Tibial nerve (tissue), 4 donors: ENCODE measurements around the gene ADAM33. TPM values are rescaled to one million over a fixed set of nuclear protein-coding genes. Genes with fewer than 3 reads are reported as not detected.
A peak's percentile ranks its signal among the peaks of the same experiment; 100 is the strongest.

ENCODE experiments used
- DNase-seq, 2 donors: peaks; one replicate each; pipeline ENCODE4 v3.0.0-alpha.2; 2019; ENCODE audit warnings: low spot score in 2 of 2
- H3K27ac ChIP-seq, 4 donors: fragments of 200-600 bp; sonication (generic) in 3 of 4; one replicate each; pipeline ENCODE4 v1.5.1; 2017 to 2019; ENCODE audit warnings: mild to moderate bottlenecking in 1 of 4
- H3K27me3 ChIP-seq, 2 donors: fragments of 200-600 bp; sonication (generic) in 1 of 2; one replicate each; pipeline versions ENCODE4 v1.5.1 to v1.6.0; 2017 to 2019
- H3K36me3 ChIP-seq, 3 donors: fragments of 200-600 bp; sonication (generic); one replicate each; pipeline ENCODE4 v1.5.1; 2018 to 2019
- H3K4me1 ChIP-seq, 4 donors: fragments of 200-600 bp; sonication (generic) in 3 of 4; one replicate each; pipeline ENCODE4 v1.5.1; 2017 to 2019
- H3K4me3 ChIP-seq, 4 donors: fragments of 200-600 bp; sonication (generic) in 3 of 4; one replicate each; pipeline ENCODE4 v1.5.1; 2017 to 2019; ENCODE audit warnings: mild to moderate bottlenecking in 1 of 4, moderate library complexity in 1 of 4
- H3K9me3 ChIP-seq, 4 donors: fragments of 200-600 bp; sonication (generic) in 3 of 4; one replicate each; pipeline ENCODE4 v1.5.1; 2017 to 2019
- EP300 ChIP-seq, 2 donors: sonication (generic); formaldehyde crosslinking; IDR thresholded peaks; one replicate each; pipeline ENCODE4 v1.6.1; 2017; ENCODE audit warnings: antibody characterized with exemption in 2 of 2, mild to moderate bottlenecking in 1 of 2
- POLR2A ChIP-seq, 2 donors: fragments of 450-650 bp; IDR thresholded peaks; one replicate each; pipeline ENCODE4 v1.6.1; 2017; ENCODE audit warnings: antibody characterized with exemption in 2 of 2, mild to moderate bottlenecking in 2 of 2, moderate library complexity in 2 of 2
- WGBS, 2 donors: methylation state at CpG; one replicate each; pipeline ENCODE4 v1.1.5; 2018; 5-methylcytosine and 5-hydroxymethylcytosine counted together
- total RNA-seq, 4 donors: library from RNA; depleted of rRNA; stranded (reverse); fragments of >200 nt; gene quantifications; one replicate each; pipeline ENCODE4 v1.1.0, GENCODE V29; 2016
- TF ChIP-seq, protein P1 (sequence below), 5 experiments: fragments of 200-600 bp in 3 of 5; fragments of 450-650 bp in 2 of 5; sonication (generic) in 3 of 5; IDR thresholded peaks; one replicate each; pipeline ENCODE4 v1.5.1; 2016 to 2019; ENCODE audit warnings: antibody characterized with exemption in 5 of 5, mild to moderate bottlenecking in 3 of 5, moderate library complexity in 2 of 5

Gene ADAM33
- total RNA-seq, 4 donors from 2014 or later = 162 to 385 (median 274) TPM

- H3K27ac ChIP-seq = no peak overlapping the region
- TF ChIP-seq EP300 (IDR thresholded peaks at IDR 0.05) (no peak), POLR2A (IDR thresholded peaks at IDR 0.05) (no peak)
- TF ChIP-seq, protein P1, sequence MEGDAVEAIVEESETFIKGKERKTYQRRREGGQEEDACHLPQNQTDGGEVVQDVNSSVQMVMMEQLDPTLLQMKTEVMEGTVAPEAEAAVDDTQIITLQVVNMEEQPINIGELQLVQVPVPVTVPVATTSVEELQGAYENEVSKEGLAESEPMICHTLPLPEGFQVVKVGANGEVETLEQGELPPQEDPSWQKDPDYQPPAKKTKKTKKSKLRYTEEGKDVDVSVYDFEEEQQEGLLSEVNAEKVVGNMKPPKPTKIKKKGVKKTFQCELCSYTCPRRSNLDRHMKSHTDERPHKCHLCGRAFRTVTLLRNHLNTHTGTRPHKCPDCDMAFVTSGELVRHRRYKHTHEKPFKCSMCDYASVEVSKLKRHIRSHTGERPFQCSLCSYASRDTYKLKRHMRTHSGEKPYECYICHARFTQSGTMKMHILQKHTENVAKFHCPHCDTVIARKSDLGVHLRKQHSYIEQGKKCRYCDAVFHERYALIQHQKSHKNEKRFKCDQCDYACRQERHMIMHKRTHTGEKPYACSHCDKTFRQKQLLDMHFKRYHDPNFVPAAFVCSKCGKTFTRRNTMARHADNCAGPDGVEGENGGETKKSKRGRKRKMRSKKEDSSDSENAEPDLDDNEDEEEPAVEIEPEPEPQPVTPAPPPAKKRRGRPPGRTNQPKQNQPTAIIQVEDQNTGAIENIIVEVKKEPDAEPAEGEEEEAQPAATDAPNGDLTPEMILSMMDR (IDR thresholded peaks at IDR 0.05) = no peak
These were observed 47.1 kb upstream of the ADAM33 start for GRCh38 chr20:3728876-3729275.

DNA sequence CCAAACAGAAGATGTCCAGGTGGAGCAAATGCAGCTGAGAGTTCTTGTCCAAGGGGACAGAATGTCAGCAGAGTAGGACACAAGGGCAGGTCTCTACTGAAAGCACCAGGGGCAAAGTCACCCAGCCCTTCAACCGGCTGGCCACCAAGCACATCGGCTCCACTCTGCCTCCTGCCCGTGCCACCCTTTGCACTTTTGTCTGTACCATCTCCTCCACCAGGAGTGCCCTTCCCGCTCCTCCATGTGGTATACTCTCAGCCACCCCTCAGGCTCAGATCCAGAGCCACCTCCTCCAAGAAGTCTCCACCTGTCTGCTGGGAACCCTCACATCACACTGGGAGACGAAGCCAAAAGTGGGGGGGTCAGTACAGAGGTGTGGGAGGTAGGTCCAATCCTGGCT is 46.5 kb upstream of the ADAM33 start:
- 88 to 90% methylated on average over 5 of the region's 5 CpGs for WGBS, 2 donors
- H3K27ac ChIP-seq = peak overlapping the region in 1 of 4 donors; percentile 60

More at GRCh38 chr20:3728876-3729275, 47.1 kb upstream of the ADAM33 start:
- DNase-seq = no peak
- Histone ChIP-seq H3K4me3 (no peak overlapping the region), H3K9me3 (no peaks in the 10 kb centered on the region), H3K4me1 (peaks cover 0 to 31% (median 0%) of the 10 kb centered on the region in 4 donors), H3K27me3 (peaks cover 0 to 11% of the 10 kb centered on the region in 2 donors), H3K36me3 (no peaks in the 10 kb centered on the region)
- WGBS, 2 donors = 81 to 95% methylated on average over 3 of the region's 3 CpGs

DNA sequence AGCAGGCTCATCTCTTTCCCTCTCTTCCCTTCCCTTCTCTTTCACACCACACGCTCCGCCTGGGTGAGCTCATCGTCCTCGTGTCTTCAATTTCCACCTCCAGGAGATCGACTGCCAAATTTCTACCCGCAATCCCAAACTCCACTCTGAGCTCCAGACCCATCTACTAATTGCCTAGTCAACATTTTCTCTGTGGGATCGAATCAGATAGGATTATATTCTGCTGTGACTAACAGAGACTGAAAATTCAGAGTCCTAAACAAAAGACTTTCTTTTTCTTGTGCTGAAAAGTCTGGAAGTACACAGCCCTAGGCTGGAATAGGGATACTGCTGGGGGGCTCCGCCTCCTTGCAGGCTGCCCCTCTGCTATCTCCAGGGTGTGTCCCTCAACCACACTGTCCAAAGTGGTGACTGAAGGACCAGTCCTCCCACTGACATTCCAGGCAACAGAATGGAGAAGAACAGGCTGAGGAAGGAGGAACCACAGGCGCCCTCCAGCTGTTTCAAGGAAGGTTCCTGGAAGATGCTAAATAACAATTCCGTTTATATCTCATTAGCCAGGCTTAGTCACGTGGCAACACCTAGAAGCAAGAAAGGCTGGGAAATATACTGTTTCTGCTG is 45.7 kb upstream of the ADAM33 start:
- peak in 1 of 2 donors; percentile 57 for DNase-seq
- Histone ChIP-seq H3K9me3 (no peaks in the 10 kb centered on the region), H3K4me1 (peaks cover 0 to 19% (median 0%) of the 10 kb centered on the region in 4 donors), H3K4me3 (no peak overlapping the region), H3K36me3 (no peaks in the 10 kb centered on the region), H3K27me3 (no peaks in the 10 kb centered on the region), H3K27ac (peak overlapping the region in 3 of 4 donors; percentile 34 to 74 (median 60))
- TF ChIP-seq, protein P1 (IDR thresholded peaks at IDR 0.05) = no peak
- peak in 1 of 2 donors; percentile 42 for TF ChIP-seq EP300 (IDR thresholded peaks at IDR 0.05)
- no peak for TF ChIP-seq POLR2A (IDR thresholded peaks at IDR 0.05)
- 24 to 27% methylated on average over 11 of the region's 11 CpGs for WGBS, 2 donors

More for the DNA sequence above, 46.5 kb upstream of the ADAM33 start:
- Histone ChIP-seq H3K27me3 (peaks cover 0 to 8% of the 10 kb centered on the region in 2 donors), H3K4me1 (peaks cover 0 to 27% (median 0%) of the 10 kb centered on the region in 4 donors), H3K36me3 (no peaks in the 10 kb centered on the region), H3K4me3 (no peak overlapping the region), H3K9me3 (no peaks in the 10 kb centered on the region)
- TF ChIP-seq, protein P1 (IDR thresholded peaks at IDR 0.05) = no peak
- no peak for TF ChIP-seq POLR2A (IDR thresholded peaks at IDR 0.05)
- TF ChIP-seq EP300 (IDR thresholded peaks at IDR 0.05) = no peak
- DNase-seq = no peak

DNA sequence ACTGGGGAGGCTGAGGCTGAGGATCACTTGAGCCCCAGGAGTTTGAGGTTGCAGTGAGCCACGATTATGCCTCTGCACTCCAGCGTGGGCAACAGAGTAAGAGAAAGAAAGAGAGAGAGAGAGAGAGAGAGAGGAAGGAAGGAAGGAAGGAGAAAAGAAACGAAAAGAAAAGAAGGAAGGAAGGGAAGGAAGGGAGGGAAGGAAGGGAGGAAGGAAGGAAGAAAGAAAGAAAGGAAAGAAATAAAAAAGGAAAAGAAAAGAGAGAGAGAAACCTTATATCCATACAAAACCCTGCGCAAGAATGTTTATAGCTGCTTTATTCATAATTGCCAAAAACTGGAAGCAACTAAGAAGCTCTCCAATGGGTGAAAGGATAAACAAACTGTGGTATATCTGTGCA is 42.5 kb upstream of the ADAM33 start:
- H3K36me3 ChIP-seq = no peaks in the 10 kb centered on the region
- no peak overlapping the region for H3K27ac ChIP-seq
- no peaks in the 10 kb centered on the region for H3K27me3 ChIP-seq
- H3K9me3 ChIP-seq = no peaks in the 10 kb centered on the region
- 79 to 81% methylated on average over 4 of the region's 4 CpGs for WGBS, 2 donors
- TF ChIP-seq EP300 (IDR thresholded peaks at IDR 0.05) = no peak
- DNase-seq = no peak
- no peak overlapping the region for H3K4me3 ChIP-seq
- peaks cover 0 to 12% (median 0%) of the 10 kb centered on the region in 4 donors for H3K4me1 ChIP-seq

GRCh38 chr20:3723284-3723683 is 41.5 kb upstream of the ADAM33 start:
- no peaks in the 10 kb centered on the region for H3K36me3 ChIP-seq
- no peak overlapping the region for H3K4me3 ChIP-seq
- H3K9me3 ChIP-seq = no peaks in the 10 kb centered on the region
- no peak for DNase-seq
- H3K4me1 ChIP-seq = peaks cover 0 to 12% (median 0%) of the 10 kb centered on the region in 4 donors
- no peak overlapping the region for H3K27ac ChIP-seq
- TF ChIP-seq EP300 (IDR thresholded peaks at IDR 0.05) (no peak), POLR2A (IDR thresholded peaks at IDR 0.05) (no peak)
- TF ChIP-seq, protein P1 (IDR thresholded peaks at IDR 0.05) = no peak
- WGBS, 2 donors = 93 to 98% methylated on average over 8 of the region's 8 CpGs
- no peaks in the 10 kb centered on the region for H3K27me3 ChIP-seq
